ENCODE data around the gene MIA3. TPM values are rescaled to one million over a fixed set of nuclear protein-coding genes. Genes with fewer than 3 reads are reported as not detected.
A peak's percentile ranks its signal among the peaks of the same experiment; 100 is the strongest.

The MIA3 gene
- total and polyA plus RNA-seq, 9 of the 15 experiments (the other 6 are each of a cell fraction or from before 2014, with no cell fraction given), result 21.6 to 89.4 (median 40.8) TPM

- TF ChIP-seq, protein P1, sequence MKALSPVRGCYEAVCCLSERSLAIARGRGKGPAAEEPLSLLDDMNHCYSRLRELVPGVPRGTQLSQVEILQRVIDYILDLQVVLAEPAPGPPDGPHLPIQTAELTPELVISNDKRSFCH (CRISPR knock-in tag; IDR thresholded peaks at IDR 0.05), result no peak
- TF ChIP-seq, protein P1 (tag; IDR thresholded peaks at IDR 0.05), result no peak
- no peak for TF ChIP-seq NR1H2 (CRISPR knock-in tag; IDR thresholded peaks at IDR 0.05)
- TF ChIP-seq SRSF7 (optimal IDR thresholded peaks at IDR 0.05; ENCODE audit: low read depth, low read length), result no peak
- TF ChIP-seq PML (IDR thresholded peaks at IDR 0.05; ENCODE audit: low read length), result peak; percentile 94
- TF ChIP-seq MLLT1 (IDR thresholded peaks at IDR 0.05), result 0 out of 4 replicates have a peak, but pooled peaks of 1 of the 2 experiments have one; percentile 16
- TF ChIP-seq SP2 (IDR thresholded peaks at IDR 0.05; ENCODE audit: extremely low read depth, low read depth, low read length, poor library complexity, severe bottlenecking), result no peak
- TF ChIP-seq MTF1 (CRISPR knock-in tag; IDR thresholded peaks at IDR 0.05; ENCODE audit: borderline replicate concordance), result no peak
- TF ChIP-seq BCL6 (CRISPR knock-in tag; IDR thresholded peaks at IDR 0.05), result no peak
- TF ChIP-seq ZNF134 (CRISPR knock-in tag; conservative IDR thresholded peaks at IDR 0.05), result no peak
- TF ChIP-seq, protein P2, sequence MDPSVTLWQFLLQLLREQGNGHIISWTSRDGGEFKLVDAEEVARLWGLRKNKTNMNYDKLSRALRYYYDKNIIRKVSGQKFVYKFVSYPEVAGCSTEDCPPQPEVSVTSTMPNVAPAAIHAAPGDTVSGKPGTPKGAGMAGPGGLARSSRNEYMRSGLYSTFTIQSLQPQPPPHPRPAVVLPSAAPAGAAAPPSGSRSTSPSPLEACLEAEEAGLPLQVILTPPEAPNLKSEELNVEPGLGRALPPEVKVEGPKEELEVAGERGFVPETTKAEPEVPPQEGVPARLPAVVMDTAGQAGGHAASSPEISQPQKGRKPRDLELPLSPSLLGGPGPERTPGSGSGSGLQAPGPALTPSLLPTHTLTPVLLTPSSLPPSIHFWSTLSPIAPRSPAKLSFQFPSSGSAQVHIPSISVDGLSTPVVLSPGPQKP (CRISPR knock-in tag; IDR thresholded peaks at IDR 0.05), result no peak
- TF ChIP-seq ZNF212 (CRISPR knock-in tag; IDR thresholded peaks at IDR 0.05), result no peak
- 0 out of 2 replicates have a peak, but pooled peaks have one; percentile 48 for TF ChIP-seq NBN (IDR thresholded peaks at IDR 0.05; ENCODE audit: low read depth)
- TF ChIP-seq ZC3H4 (CRISPR knock-in tag; IDR thresholded peaks at IDR 0.05; ENCODE audit: borderline replicate concordance), result no peak
- TF ChIP-seq HDAC3 (IDR thresholded peaks at IDR 0.05; ENCODE audit: borderline replicate concordance, partially characterized antibody), result peak; percentile 80
- peak; percentile 81 for TF ChIP-seq CCNT2 (IDR thresholded peaks at IDR 0.05; ENCODE audit: borderline replicate concordance, extremely low read depth, insufficient read length, low read depth, low read length)
- TF ChIP-seq CREB1 (IDR thresholded peaks at IDR 0.05), result peak; percentile 40; the same call in 1 of the 2 replicates
- TF ChIP-seq CREB1 (CRISPR knock-in tag; IDR thresholded peaks at IDR 0.05), result no peak
- no peak for TF ChIP-seq NFATC3 (IDR thresholded peaks at IDR 0.05)
- TF ChIP-seq TRIM28 (IDR thresholded peaks at IDR 0.05), result no peak
- TF ChIP-seq, protein P3, sequence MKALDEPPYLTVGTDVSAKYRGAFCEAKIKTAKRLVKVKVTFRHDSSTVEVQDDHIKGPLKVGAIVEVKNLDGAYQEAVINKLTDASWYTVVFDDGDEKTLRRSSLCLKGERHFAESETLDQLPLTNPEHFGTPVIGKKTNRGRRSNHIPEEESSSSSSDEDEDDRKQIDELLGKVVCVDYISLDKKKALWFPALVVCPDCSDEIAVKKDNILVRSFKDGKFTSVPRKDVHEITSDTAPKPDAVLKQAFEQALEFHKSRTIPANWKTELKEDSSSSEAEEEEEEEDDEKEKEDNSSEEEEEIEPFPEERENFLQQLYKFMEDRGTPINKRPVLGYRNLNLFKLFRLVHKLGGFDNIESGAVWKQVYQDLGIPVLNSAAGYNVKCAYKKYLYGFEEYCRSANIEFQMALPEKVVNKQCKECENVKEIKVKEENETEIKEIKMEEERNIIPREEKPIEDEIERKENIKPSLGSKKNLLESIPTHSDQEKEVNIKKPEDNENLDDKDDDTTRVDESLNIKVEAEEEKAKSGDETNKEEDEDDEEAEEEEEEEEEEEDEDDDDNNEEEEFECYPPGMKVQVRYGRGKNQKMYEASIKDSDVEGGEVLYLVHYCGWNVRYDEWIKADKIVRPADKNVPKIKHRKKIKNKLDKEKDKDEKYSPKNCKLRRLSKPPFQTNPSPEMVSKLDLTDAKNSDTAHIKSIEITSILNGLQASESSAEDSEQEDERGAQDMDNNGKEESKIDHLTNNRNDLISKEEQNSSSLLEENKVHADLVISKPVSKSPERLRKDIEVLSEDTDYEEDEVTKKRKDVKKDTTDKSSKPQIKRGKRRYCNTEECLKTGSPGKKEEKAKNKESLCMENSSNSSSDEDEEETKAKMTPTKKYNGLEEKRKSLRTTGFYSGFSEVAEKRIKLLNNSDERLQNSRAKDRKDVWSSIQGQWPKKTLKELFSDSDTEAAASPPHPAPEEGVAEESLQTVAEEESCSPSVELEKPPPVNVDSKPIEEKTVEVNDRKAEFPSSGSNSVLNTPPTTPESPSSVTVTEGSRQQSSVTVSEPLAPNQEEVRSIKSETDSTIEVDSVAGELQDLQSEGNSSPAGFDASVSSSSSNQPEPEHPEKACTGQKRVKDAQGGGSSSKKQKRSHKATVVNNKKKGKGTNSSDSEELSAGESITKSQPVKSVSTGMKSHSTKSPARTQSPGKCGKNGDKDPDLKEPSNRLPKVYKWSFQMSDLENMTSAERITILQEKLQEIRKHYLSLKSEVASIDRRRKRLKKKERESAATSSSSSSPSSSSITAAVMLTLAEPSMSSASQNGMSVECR (CRISPR knock-in tag; IDR thresholded peaks at IDR 0.05), result no peak
- TF ChIP-seq ZNF778 (CRISPR knock-in tag; IDR thresholded peaks at IDR 0.05), result no peak
- peak; percentile 97 for TF ChIP-seq CBFA2T3 (IDR thresholded peaks at IDR 0.05)
- no peak for TF ChIP-seq PHTF2 (CRISPR knock-in tag; IDR thresholded peaks at IDR 0.05)
Measured at GRCh38 chr1:222709700-222710153, 91.8 kb downstream of the MIA3 start (continued).
